Measurements from ENCODE around the gene HSD17B8.

Gene HSD17B8

DNA sequence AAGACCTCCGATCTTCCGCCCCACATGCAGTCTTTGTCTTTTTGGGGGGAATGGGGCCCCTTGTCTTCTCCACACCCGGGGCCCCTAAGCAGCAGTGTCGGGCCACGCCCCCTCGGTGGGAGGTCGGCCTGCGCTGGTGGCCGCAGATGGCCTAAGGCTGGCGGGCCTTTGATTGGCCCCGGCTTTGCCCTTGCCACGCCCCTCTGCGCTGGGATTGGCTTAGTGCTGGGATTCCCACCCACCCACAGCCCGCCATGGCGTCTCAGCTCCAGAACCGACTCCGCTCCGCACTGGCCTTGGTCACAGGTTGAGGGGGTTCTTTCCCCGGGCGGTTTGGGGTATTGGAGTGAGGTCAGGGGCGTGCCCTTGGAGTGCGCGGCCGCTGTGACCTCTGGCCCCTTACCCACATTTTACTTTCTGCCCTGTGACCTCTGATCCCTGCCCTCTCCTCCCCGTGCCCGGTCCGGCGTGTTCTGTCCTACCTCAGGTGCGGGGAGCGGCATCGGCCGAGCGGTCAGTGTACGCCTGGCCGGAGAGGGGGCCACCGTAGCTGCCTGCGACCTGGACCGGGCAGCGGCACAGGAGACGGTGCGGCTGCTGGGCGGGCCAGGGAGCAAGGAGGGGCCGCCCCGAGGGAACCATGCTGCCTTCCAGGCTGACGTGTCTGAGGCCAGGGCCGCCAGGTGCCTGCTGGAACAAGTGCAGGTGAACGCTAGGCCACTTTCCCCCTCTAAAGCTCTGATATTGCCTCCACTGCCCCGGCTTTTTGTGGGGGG is at the start of gene HSD17B8:
Gene HSD17B8 (plus strand): TSS at position 241 of the 776 bp plus-strand sequence. CDS start 14 bp downstream, at position 255.
- peak; percentile 66 to 90 for DNase-seq

DNA sequence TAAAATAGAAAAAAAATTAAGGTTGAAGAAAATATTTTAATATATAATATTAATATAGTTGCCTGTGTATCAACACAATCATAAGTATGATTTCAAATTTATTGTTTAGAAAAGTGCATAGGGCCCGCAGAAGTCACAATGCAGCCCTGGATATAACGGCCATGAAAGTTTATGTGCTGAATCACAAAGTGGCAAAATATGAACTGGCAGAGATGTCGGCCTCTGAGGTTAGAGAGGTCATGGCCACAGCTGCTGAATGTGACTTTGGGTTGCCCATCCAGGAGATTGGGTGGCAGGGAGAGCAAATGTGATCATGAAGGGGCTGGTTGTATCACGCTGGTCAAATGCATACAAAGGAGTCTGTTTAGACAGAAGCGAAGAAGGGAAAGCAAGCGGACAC is 47.9 kb upstream of the HSD17B8 start:
- no peak for DNase-seq

DNA sequence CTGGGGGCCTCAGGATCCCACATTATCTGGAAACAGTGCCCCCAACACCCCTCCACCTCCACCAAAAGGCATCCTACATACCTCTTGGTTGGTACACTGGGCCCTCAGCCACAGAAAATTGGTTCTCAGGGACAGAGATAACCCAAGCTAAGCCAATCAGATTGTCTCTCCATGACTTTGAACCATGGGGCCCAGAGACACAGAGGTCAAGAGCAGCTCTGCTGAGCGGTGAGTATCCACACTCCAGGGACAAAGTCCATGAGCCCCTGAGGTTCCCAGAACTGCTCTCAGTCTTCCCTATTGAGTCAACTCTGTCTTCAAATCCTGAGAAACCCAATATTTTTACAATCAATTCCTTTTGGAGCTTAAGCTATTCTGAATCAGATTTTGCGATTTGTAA is 47.5 kb upstream of the HSD17B8 start:
- no peak for DNase-seq

DNA sequence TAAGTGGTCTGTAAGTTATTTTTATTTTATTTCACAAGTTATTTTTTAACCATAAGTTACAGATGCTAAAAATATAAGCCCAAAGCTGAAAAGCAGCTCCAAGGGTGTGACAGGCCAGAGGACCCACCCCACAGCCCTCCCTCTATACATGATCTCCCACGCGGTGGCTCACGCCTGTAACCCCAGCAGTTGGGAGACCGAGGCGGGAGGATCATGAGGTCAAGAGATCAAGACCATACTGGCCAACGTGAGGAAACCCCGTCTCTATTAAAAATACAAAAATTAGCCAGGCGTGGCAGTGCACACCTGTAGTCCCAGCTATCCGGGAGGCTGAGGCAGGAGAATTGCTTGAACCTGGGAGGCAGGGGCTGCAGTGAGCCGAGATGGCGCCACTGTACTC is 44.4 kb upstream of the HSD17B8 start:
- DNase-seq = no peak

DNA sequence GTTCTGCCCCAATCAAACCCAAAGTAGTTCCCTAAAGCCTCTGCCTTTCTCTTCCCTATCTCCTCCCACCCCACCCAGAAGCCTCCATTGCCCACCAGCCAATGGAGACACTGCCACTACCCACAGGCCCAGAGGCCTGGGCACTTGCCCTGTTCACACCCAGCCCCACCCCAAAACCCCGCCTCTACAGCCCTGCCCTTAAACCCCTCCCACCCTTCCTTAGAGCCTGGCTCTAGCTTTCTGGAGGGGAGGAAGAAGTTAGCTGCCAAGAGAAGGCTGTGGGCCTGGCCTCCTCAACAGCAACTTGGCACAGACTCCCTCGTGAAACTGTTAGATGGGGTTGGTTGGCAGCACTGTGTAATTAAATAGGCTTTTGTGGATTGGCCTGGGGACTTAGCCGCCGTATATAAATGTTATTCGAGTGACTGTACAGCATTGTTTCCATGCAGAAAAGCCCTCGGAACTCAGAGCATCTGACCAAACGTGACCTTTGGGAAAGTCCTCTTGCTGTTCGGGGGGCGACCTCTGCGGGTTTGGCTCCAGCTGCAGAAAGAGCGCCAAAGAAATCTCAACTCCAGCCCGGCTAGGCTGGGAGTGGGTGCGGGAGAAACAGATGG is 43.6 kb upstream of the HSD17B8 start:
- no peak for DNase-seq

DNA sequence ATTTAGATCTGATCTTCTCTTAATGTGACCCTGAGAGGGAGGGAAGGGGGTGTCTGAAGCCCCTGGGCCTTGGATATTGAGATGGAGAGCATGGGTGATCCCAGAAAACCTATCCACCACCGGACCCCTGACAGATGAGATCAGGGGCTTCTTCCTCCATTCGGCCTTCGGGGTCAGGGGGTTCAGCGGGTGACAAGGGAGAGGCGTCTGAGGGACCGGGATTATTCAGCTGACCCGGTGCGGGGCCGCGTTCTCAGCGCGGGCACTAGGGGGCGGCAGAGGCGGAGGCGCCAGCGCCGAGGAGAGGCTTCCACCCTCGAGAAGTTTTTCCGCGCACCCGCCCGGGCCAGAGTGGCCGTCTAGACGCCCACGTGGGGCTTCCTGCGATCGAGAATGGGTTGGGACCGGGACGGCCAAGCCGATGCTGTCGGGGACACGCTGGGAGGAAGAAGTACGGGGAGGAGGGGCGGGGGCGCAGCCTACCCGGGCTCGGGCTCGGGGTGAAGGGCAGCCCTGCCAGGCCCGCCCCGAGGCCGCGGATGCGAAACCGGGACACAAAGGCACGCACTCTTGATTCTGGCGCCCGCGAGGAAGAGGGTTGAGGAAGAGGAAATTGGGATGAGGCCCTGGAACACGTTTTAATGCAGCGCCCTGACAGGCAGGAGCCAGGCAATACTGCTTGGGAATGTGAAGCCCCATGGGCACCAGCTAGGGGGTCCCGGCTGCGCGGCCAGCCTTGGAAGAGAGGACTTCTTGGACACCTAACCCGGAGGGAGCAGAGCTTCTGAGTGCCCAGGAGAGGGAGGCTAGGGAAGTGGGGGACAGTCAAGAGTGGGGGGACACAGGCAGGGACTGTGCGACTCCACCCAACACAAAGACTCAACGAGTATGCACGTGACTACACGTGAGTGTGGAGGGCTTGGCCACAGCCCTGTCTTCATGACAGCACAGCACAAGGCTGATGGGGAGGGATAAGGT is 42.8 kb upstream of the HSD17B8 start:
- DNase-seq = peak in 1 of 2 experiments; percentile 17

DNA sequence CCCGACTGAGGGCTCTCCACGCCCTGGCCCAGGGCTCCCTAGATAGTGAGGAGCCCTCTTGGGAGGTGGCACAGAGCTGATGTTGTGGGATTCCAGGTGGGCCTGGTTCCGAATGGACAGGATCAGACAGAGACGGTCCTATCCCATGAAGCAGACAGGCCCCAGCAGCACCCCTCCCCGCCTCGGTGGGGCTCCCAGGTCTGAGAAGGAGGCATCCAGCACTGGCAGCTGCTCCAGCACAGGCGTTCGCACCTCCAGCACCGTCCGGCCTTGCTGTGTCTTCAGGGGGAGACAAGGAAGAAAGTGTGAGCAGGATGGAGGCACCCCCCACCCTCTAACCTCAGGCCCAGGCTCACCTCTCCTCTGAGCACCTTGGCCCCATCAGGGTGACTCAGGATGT is 40.9 kb upstream of the HSD17B8 start:
- DNase-seq = no peak

DNA sequence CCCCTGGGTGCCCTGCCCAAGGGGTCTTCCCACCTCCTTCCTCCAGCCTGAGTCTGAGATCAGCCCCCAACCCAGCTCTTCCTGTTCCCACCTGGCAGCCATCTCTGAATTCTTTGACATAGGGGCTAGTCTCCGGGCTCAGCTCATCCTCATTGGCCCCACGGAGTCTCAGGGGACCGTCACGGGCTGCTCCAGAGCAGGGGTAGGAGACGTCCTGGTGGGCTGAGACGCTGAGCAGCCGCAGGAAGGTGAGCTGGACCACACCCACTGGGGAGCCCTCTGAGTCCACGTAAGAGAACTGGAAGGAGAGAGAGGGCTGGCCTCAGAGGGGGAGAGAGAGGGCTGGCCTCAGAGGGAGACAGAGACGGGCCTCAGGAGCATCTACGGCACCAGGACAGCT is 40.3 kb upstream of the HSD17B8 start:
- no peak for DNase-seq

DNA sequence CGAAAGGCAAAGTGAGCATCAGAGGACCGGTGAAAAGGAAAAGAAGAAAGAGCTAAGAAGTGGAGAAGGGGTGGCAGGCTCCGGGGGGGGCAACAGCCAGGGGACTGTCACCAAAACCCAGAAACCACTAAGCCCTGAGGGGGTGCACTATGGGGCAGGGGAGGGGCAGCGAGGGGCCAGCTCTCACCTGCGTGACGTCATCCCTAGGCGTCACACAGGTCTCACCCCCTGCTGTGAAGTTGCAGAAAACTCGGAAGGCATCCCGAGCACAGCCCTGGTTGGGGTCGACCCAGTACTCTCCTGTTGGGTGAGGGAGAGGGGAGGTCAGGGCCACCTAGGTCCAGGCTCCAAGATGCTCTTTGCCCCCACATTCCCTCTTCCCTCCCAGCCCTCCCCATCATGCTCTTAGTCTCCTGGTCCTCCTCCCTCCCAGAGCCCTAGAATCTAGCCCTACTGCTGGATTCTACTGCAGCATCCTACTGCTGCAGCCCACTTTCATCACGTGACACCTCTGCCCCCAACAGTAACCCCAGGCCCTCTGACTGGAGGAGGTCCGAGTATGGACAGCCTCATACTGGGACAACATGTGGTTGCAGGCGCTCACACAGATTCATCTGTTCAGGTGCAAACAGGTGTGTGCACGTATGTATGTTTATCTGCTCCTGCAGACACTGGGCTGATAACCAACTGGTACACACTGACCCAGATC is 39.6 kb upstream of the HSD17B8 start:
- DNase-seq = no peak

DNA sequence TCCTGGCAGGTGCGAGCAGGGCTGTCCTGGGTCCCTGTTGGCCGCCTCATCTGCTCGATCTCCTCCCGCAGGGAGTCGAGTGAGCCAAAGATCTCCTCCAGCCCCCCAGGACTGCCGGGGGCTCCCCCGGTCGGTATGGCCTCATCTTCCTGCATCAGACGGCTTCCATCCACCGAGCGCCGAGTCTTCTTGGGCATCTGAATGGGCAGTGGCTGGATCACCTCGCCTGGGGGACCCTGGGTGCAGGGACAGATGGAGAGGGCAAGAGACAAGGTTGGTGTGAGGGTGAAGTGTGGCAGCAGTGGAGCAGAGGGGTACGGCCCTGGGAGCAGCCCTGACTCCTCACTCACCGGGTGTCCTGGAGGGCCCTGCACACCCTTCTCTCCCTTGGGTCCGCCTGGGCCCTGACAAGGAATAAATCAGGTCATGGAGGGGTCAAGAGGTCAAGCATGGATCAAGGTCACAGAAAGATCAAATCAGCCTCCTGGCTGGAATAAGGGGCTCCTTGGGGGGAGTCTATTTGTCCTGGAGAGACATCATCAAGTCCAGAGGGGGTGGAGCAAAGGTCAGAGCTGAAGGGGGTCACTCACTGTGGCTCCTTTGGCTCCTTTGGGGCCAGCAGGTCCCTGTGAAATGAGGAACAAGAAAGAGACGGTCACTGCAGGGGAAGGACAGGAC is 38.7 kb upstream of the HSD17B8 start:
- DNase-seq = no peak

DNA sequence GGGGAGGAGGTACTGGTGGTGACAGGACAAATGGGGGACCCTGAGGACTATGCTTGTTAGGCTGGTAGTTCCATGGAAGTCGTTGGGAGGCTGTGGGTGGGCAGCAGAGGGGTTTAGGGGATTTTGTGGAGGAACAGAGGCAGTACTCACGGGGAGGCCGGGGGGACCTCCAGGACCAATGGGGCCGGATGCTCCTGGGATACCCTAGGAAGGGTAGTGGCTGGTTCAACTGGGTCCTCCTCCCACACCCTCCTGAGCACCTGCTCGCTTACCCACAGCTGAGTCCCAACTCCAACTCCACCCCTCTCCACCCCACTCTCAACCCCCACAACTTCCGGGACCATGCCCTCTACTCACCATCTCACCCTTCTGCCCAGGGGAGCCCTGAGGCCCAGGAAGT is 38.1 kb upstream of the HSD17B8 start:
- DNase-seq = no peak

DNA sequence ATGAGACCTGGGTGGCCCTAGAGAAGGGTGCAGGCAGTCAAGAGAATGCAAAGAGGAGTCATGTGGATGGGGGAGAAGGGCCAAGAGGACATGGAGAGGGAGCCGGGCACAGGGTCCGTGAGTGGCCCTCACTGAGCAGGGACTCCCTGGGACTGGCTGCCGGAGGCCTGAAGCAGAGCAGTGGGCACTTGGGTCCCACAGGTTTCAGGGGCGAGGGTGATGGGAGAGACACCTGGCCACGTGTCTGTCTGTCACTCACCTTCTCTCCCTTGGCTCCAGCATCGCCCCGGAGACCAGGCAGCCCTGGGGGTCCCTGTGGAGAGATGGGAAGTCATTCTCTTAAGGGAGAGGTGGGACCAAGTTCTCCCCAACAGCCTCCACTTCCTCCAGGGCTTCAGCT is 37.6 kb upstream of the HSD17B8 start:
- DNase-seq = no peak

DNA sequence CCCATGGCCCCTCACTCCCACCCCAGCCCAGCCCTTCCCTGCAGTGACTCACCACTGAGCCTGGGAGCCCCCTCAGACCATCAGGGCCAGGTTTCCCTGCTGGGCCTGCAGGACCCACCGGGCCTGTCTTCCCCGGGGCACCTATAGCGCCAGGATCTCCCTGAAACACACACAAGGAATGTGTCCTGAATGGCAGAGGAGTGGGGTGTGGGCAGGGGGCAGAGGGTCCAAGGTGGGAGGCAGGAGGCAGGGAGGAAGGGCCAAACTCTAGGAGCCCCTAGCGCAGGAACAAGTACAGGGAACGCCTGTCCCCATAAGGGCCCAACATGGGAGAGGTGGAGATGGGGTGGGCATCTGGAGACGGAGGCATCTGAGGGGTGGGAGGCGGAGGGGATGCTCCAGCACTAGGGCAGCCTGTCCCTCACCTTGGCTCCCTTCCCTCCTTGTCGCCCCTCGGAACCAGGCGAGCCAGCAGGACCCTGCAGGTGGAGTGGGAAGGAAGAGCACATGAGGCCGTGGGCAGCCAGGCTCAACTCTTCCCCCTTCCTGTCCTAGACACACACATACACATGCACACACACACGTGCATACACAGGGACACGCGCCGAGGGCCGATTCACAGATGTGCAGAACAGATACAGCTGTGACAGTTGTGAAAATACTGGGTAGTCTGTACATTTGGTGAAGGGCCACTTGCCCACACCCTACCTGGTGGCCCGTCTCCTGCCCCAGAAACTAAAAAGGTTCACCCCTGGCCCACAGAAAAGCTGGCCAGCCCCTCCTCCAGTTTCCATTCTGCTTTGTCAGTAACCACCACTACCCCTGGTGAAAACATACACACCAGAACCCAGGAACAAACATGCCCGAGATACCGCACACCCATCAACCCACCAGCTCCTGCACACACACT is 36.8 kb upstream of the HSD17B8 start:
- DNase-seq = no peak

DNA sequence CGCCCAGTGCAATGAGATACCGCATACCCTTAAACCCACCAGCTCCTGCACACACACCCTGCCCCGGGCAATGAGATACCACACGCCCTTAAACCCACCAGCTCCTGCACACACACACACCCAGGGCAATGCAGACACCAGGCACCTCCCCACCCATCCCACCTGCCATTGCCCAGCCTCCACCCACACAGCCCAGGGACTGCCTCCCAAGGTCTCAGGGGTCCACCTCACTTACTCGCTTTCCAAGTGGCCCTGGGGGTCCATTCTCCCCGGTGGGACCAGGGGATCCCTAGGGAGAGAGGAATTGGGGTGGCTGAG is 36.2 kb upstream of the HSD17B8 start:
- no peak for DNase-seq

DNA sequence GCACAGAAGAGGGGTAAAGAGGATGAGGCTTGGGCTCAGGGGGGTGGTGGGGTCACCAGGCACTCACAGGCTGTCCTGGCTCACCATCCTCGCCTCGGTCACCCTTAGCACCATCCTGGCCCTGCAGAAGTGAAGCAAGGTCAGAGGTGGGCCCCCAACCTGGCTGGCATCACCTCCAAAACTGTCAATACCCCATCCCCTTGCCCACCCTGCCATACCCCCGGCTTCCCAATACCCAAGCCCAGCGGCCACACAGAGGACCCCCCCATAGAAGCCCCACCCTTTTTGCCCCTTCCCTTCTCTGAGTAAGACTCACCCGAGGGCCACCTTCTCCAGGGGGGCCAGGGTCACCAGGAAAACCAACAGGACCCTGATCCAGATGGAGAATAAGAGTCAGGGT is 35.8 kb upstream of the HSD17B8 start:
- no peak for DNase-seq

DNA sequence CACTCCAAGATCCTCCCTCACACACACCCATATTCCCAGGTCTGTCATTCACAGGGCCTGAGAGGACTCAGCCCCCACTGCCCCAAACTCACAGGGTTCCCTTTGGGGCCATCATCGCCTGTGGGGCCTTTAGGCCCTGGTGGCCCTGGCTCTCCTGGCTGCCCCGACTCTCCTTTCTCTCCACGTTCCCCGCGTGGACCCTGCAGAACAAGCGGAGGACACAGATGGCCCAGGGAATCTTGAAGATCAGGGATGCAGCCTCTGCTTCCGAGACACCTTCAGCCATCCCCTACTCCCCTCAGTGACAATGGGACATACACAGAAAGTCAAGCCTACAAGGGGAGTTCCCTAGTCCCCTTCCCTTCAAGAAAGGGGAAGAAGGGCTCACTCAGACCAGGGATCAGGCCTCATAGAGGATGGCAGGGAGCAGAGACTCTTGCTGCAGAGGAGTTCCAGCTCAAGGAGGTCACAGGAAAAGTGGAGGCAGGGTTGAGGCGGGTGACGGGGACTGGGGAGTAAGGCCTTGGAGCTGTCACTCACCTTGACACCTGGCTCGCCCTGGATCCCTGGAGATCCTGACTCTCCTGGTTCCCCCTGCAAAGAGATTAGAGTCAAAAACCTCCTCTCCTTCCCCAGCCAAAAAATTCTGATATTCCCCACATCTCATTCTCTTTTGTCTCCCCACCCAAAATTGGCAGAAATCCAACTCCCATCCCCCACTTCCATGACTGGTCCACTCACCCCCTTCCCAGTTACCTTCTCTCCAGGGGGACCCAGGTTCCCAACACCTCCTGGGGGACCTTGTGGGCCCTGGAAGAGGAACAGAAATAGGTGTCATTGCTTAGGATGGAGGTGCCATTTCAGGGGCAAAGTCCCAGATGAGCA is 34.9 kb upstream of the HSD17B8 start:
- no peak for DNase-seq

DNA sequence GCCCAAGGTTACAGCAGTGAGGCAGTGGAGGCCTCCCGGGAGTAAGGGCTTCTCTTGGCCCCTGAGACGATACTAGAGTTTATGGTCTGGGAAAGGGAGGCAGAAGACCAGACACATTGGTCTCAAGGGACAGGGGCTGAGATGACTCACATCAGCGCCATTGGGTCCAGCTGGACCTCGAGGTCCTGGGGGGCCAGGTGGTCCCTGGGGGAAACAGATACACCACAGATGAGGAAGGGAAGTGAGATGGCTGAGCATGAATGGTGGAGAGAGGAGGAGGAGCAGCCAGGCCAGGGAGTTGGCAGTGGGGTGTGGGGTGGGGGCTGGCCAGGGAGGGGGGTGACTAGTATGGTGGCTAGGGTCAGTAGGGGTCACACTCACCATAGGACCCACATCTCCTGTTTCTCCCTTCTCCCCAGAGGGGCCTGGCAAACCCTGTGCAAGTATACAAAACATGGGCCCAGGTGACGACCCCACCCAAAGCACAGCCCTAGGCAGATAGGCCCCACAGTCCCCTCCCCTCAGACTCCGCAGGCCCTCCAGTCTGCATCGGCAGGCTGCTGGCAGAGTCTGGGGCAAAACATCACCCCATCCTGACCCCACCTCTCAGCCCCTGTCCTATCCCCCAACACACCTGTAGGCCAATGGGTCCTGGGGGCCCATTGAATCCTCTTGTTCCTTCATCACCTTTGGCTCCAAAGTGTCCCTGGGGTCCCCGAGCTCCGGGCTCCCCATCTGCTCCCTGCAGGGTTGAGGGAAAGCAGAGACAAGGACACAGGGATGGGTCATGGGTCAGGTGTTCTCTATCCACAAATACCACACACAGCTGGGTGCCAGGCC is 34.1 kb upstream of the HSD17B8 start:
- no peak for DNase-seq

DNA sequence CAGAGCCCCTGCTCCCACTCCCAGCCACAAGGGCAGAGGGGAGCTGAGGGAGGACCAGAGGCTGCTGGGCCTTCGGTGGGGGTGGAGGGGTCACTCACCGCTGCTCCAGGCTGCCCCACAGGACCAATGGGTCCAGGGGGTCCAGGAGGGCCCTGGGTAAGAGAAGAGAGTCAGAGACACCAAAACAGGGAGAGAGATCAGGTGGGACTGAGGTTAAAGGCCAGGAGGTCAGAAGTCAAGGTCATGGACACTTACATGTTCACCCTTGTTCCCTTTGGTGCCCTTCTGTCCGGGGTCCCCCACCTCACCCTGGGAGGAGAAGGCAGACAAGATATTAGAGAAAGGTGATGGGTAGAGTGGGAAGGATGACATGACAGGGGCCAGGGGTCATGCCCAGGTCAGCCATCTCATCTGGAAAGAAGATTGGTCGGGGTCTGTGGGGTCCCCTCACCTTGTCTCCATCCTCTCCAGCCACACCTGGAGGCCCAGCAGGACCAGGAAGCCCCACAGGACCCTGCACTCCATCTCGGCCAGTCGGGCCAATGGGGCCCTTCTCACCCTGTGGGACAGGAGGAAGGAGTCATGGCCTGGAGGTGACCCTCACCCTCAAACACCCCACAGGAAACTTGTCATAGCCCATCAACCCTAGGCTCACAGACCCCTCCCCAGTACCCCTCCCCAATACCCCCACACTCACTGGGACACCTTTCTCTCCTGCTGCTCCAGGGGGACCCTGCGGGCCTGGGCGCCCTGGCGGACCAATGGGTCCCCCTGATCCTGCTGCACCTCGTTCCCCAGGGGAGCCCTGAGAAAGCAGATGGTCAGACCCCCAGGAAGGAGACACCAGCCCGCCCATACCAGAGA is 33.2 kb upstream of the HSD17B8 start:
- no peak for DNase-seq
